HL-60 (cell line): Measurements from ENCODE around the gene GJA3.

Source experiments
- DNase-seq, 2 experiments: peaks; one replicate each; pipeline ENCODE4 v3.0.0-alpha.2; 2010 to 2020; ENCODE audit warnings: low read depth in 1 of 2, low spot score in 1 of 2
- H3K27ac ChIP-seq: fragments of 250-450 bp; sonication (Bioruptor Pico); replicated peaks from 2 replicates; pipeline ENCODE4 v1.5.1; 2020; ENCODE audit warnings: mild to moderate bottlenecking, moderate library complexity
- H3K27me3 ChIP-seq: fragments of 250-450 bp; sonication (Bioruptor Pico); 2 replicates; pipeline ENCODE4 v1.5.1; 2021; ENCODE audit warnings: mild to moderate bottlenecking, moderate library complexity; ENCODE audit not compliant: insufficient read depth, poor library complexity, severe bottlenecking
- H3K4me3 ChIP-seq: replicated peaks from 2 replicates; pipeline ENCODE4 v1.5.1; 2011; ENCODE audit warnings: mild to moderate bottlenecking, control low read depth, low read length; ENCODE audit not compliant: insufficient read depth
- GABPA ChIP-seq: IDR thresholded peaks from 2 replicates; pipeline ENCODE4 v1.6.1; 2012; ENCODE audit warnings: low read depth
- POLR2AphosphoS5 ChIP-seq: IDR thresholded peaks from 2 replicates; pipeline ENCODE4 v1.6.1; 2012; ENCODE audit warnings: low read depth
- REST ChIP-seq: IDR thresholded peaks from 2 replicates; pipeline ENCODE4 v1.6.1; 2012; ENCODE audit warnings: low read depth; ENCODE audit not compliant: insufficient replicate concordance
- SPI1 ChIP-seq: IDR thresholded peaks from 2 replicates; pipeline ENCODE4 v1.6.1; 2012; ENCODE audit warnings: low read depth, mild to moderate bottlenecking, borderline replicate concordance
- TF ChIP-seq, protein P1 (sequence below): IDR thresholded peaks from one replicate; pipeline ENCODE4 v1.5.1; 2011; ENCODE audit warnings: low read length, control low read depth, inconsistent platforms; ENCODE audit not compliant: insufficient read depth

Gene GJA3

DNA sequence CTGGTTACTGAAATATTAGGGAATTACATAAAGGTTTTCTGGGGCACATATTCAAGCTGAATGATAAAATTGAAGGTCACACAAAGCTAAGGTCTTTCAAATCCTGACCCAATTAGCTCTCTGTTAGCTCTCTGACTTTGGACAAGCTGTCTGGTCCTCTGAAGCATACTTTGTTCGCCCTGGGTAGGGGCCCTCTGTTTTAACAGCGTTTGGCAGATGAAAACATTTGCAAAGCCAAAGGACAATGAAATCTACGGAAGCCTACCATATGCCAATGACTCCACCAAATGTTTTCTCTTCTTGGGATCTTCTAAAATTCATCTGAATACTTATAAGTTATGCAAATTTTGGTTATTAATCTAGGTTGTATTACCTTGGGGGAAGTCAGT lies 14.5 kb upstream of the GJA3 start:
- no peak for DNase-seq
- no peak for TF ChIP-seq GABPA
- no peak for TF ChIP-seq POLR2AphosphoS5
- TF ChIP-seq, protein P1, sequence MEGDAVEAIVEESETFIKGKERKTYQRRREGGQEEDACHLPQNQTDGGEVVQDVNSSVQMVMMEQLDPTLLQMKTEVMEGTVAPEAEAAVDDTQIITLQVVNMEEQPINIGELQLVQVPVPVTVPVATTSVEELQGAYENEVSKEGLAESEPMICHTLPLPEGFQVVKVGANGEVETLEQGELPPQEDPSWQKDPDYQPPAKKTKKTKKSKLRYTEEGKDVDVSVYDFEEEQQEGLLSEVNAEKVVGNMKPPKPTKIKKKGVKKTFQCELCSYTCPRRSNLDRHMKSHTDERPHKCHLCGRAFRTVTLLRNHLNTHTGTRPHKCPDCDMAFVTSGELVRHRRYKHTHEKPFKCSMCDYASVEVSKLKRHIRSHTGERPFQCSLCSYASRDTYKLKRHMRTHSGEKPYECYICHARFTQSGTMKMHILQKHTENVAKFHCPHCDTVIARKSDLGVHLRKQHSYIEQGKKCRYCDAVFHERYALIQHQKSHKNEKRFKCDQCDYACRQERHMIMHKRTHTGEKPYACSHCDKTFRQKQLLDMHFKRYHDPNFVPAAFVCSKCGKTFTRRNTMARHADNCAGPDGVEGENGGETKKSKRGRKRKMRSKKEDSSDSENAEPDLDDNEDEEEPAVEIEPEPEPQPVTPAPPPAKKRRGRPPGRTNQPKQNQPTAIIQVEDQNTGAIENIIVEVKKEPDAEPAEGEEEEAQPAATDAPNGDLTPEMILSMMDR = no peak
- TF ChIP-seq SPI1 = no peak
- TF ChIP-seq REST = no peak
- Histone ChIP-seq H3K27ac (no peak overlapping the region), H3K27me3 (no peaks in the 10 kb centered on the region), H3K4me3 (no peak overlapping the region)

GRCh38 chr13:20174656-20175405 lies 14.0 kb upstream of the GJA3 start:
- Histone ChIP-seq H3K4me3 (peak overlapping the region; percentile 27), H3K27ac (no peak overlapping the region), H3K27me3 (no peaks in the 10 kb centered on the region)
- TF ChIP-seq SPI1 = no peak
- TF ChIP-seq POLR2AphosphoS5 = no peak
- no peak for TF ChIP-seq REST
- TF ChIP-seq GABPA = no peak
- peak; percentile 51 to 82 for DNase-seq

DNA sequence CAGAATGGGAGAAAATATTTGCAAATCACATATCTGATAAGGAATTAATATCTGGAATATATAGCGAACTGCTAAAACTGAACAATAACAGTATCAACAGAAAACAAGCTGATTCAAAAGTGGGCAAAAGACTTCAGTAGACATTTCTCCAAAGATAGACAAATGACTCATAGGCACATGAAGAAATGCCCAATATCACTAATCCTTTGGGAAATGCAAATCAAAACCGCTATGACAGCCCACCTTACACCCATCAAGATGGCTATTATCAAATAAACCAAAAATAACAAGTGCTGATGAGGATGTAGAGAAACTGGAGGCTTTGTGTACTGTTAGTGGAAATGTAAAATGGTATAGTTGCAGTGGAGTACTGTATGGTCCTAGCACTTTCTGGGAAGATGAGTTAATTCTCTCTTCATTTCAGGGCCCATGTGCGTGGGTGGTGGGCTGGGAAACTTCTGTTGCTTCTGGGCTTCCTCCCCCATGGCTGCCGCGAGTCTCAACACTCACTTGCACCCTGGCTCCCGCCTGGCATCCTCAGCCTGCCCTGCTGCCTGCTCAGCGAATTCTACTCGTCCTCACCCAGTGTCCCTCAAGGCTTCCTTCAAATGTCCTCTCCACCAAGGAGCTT lies 12.4 kb upstream of the GJA3 start:
- Histone ChIP-seq H3K27me3 (no peaks in the 10 kb centered on the region), H3K27ac (no peak overlapping the region), H3K4me3 (no peak overlapping the region)
- DNase-seq = no peak
- no peak for TF ChIP-seq GABPA
- TF ChIP-seq SPI1 = no peak
- no peak for TF ChIP-seq POLR2AphosphoS5
- TF ChIP-seq, protein P1 = no peak
- no peak for TF ChIP-seq REST
